Caco-2 (cell line): ENCODE measurements around the gene FCN3. TPM values are rescaled to one million over a fixed set of nuclear protein-coding genes. Genes with fewer than 3 reads are reported as not detected.

Experiments
- BruUV-seq: library from RNA; stranded (reverse); fragments of 400-500 nt; replicated peaks from 2 replicates; lab custom pipeline; 2021; lab: Mats Ljungman, UMichigan
- CTCF ChIA-PET: fragments of 300-600 bp; sonication (Branson Sonifier 250); formaldehyde crosslinking; loops from one replicate; lab custom pipeline; 2022; ENCODE audit warnings: antibody characterized with exemption; lab: Charles Lee
- POLR2A ChIA-PET: fragments of 300-600 bp; sonication (Branson Sonifier 250); formaldehyde crosslinking; loops from one replicate; lab custom pipeline; 2022; ENCODE audit warnings: antibody characterized with exemption; lab: Charles Lee
- DNase-seq, 2 experiments: peaks; one replicate each; pipeline versions ENCODE4 v3.0.0 to v3.0.0-alpha.2; 2020 to 2022
- H3K27me3 ChIP-seq: replicated peaks from 2 replicates; pipeline ENCODE4 v1.6.0; 2011; ENCODE audit warnings: low read length; ENCODE audit not compliant: control insufficient read depth, insufficient read depth
- H3K36me3 ChIP-seq: 2 replicates; pipeline ENCODE4 v1.5.1; 2011; ENCODE audit warnings: low read length; ENCODE audit not compliant: control insufficient read depth, insufficient read depth
- H3K4me1 ChIP-seq: fragments of 250-450 bp; sonication (Bioruptor Pico); 2 replicates; pipeline ENCODE4 v1.5.1; 2020; ENCODE audit warnings: mild to moderate bottlenecking
- H3K4me3 ChIP-seq: 2 replicates; pipeline ENCODE4 v1.5.1; 2011; ENCODE audit warnings: low read depth, mild to moderate bottlenecking, control low read depth, low read length
- H3K9me3 ChIP-seq: fragments of 250-450 bp; sonication (Bioruptor Pico); 2 replicates; pipeline ENCODE4 v1.5.1; 2020; ENCODE audit warnings: mild to moderate bottlenecking, moderate library complexity
- H3K27ac Mint-ChIP-seq: one replicate; pipeline ENCODE4 v1.8.0; 2022; ENCODE audit warnings: mixed read lengths; ENCODE audit not compliant: unreplicated experiment
- H3K27me3 Mint-ChIP-seq: one replicate; pipeline ENCODE4 v1.8.0; 2022; ENCODE audit warnings: mixed read lengths; ENCODE audit not compliant: insufficient read depth, unreplicated experiment
- H3K36me3 Mint-ChIP-seq: one replicate; pipeline ENCODE4 v1.8.0; 2022; ENCODE audit warnings: mild to moderate bottlenecking, mixed read lengths; ENCODE audit not compliant: insufficient read depth, unreplicated experiment
- H3K4me1 Mint-ChIP-seq: one replicate; pipeline ENCODE4 v1.8.0; 2022; ENCODE audit warnings: low read depth, mixed read lengths; ENCODE audit not compliant: unreplicated experiment
- H3K4me3 Mint-ChIP-seq: one replicate; pipeline ENCODE4 v1.8.0; 2022; ENCODE audit warnings: mild to moderate bottlenecking, moderate library complexity, mixed read lengths; ENCODE audit not compliant: unreplicated experiment
- H3K9me3 Mint-ChIP-seq: one replicate; pipeline ENCODE4 v1.8.0; 2022; ENCODE audit warnings: mixed read lengths; ENCODE audit not compliant: unreplicated experiment
- intact Hi-C: fragments of 100-400 bp; cut with micrococcal nuclease; formaldehyde crosslinking; loops from one replicate; pipeline ENCODE4 v1.10.0; 2022; ENCODE audit not compliant: unreplicated experiment
- total RNA-seq: library from RNA; stranded (reverse); gene quantifications from 2 replicates; pipeline ENCODE4 v1.2.3, GENCODE V29; 2022
- TF ChIP-seq, protein P1 (sequence below), 2 experiments: fragments of 200-600 bp in 1 of 2; IDR thresholded peaks; 1 replicate in 1 of 2; 2 replicates in 1 of 2; pipeline versions ENCODE4 v1.5.1 to v1.8.0; 2011 to 2022; ENCODE audit warnings: antibody characterized with exemption in 1 of 2, control low read depth in 1 of 2, inconsistent platforms in 1 of 2, low read depth in 1 of 2, low read length in 1 of 2, mild to moderate bottlenecking in 1 of 2, moderate library complexity in 1 of 2; ENCODE audit not compliant: insufficient read depth in 1 of 2, severe bottlenecking in 1 of 2, unreplicated experiment in 1 of 2

The FCN3 gene
- total RNA-seq, 1 experiment from 2014 or later = not detected

DNA sequence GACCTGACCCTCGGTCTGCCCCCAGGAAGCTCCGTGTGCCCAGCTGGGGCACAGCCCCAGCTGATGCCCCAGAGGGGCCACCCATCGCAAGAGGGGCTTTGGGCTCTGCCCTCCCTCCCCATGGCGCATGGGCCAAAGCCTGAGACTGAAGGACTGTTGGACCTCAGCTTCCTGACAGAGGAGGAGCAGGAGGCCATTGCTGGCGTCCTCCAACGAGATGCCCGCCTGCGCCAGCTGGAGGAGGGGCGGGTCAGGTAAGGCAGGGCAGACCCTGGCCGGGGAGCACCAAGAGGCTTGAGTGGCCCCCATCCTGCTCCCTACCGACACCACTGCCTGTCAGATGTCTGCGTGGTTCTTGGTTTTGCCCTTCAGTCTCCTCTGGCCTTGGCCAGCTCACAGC, 29.4 kb downstream of the FCN3 start:
- Mint-ChIP-seq H3K9me3 (no peaks in the 10 kb centered on the region), H3K36me3 (peaks cover 40% of the 10 kb centered on the region), H3K27me3 (no peaks in the 10 kb centered on the region), H3K27ac (no peak overlapping the region), H3K4me1 (peaks cover 23% of the 10 kb centered on the region), H3K4me3 (no peak overlapping the region)
- H3K27me3 ChIP-seq = no peaks in the 10 kb centered on the region
- ChIA-PET POLR2A (no interaction called here), CTCF (interaction anchor here (1.2 kb wide), 1 partner anchor 13 kb away, joined by 4 read pairs; no protein-coding TSS in a partner anchor)
- TF ChIP-seq, protein P1, sequence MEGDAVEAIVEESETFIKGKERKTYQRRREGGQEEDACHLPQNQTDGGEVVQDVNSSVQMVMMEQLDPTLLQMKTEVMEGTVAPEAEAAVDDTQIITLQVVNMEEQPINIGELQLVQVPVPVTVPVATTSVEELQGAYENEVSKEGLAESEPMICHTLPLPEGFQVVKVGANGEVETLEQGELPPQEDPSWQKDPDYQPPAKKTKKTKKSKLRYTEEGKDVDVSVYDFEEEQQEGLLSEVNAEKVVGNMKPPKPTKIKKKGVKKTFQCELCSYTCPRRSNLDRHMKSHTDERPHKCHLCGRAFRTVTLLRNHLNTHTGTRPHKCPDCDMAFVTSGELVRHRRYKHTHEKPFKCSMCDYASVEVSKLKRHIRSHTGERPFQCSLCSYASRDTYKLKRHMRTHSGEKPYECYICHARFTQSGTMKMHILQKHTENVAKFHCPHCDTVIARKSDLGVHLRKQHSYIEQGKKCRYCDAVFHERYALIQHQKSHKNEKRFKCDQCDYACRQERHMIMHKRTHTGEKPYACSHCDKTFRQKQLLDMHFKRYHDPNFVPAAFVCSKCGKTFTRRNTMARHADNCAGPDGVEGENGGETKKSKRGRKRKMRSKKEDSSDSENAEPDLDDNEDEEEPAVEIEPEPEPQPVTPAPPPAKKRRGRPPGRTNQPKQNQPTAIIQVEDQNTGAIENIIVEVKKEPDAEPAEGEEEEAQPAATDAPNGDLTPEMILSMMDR (IDR thresholded peaks at IDR 0.05; ENCODE audit: insufficient read depth in 1 of 2, low read depth in 1 of 2, low read length in 1 of 2, severe bottlenecking in 1 of 2, unreplicated experiment in 1 of 2) = no peak
- intact Hi-C loops = no loop called here
- no peak overlapping the region for H3K4me3 ChIP-seq
- H3K9me3 ChIP-seq = no peaks in the 10 kb centered on the region
- H3K4me1 ChIP-seq = peaks cover 30% of the 10 kb centered on the region
- BruUV-seq = no TSS peak
- DNase-seq = no peak
- H3K36me3 ChIP-seq = no peaks in the 10 kb centered on the region

DNA sequence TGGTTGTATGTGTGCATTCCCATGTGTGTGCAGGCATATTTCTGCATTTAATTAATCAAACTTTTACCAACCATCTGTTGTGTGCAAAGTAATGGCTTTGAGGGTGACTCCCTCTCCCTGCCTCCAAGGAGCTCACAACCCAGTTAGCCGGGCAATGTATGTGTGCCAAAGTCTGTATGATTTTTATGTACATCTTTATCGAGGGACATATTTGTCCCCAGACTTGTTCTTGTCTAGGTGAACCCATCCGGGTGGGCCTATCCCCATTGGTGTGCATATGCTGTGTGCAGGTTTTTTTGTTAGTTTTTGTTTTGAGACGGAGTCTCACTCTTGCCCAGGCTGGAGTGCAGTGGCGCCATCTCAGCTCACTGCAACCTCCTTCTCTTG, 31.0 kb downstream of the FCN3 start:
- BruUV-seq = no TSS peak
- H3K27ac Mint-ChIP-seq = peak overlapping the region; percentile 39
- peak overlapping the region; percentile 71 for H3K4me3 Mint-ChIP-seq
- H3K36me3 Mint-ChIP-seq = peaks cover 32% of the 10 kb centered on the region
- H3K4me1 Mint-ChIP-seq = peaks cover 35% of the 10 kb centered on the region
- no peaks in the 10 kb centered on the region for H3K9me3 ChIP-seq
- ChIA-PET CTCF (no interaction called here), POLR2A (interaction anchor here (1.2 kb wide), 1 partner anchor 8 kb away, joined by 3 read pairs; no protein-coding TSS in a partner anchor)
- DNase-seq = no peak
- intact Hi-C loops = no loop called here
- H3K4me1 ChIP-seq = peaks cover 26% of the 10 kb centered on the region
- TF ChIP-seq, protein P1 (IDR thresholded peaks at IDR 0.05; ENCODE audit: insufficient read depth in 1 of 2, low read depth in 1 of 2, low read length in 1 of 2, severe bottlenecking in 1 of 2, unreplicated experiment in 1 of 2) = no peak
- no peaks in the 10 kb centered on the region for H3K9me3 Mint-ChIP-seq
- H3K27me3 ChIP-seq = no peaks in the 10 kb centered on the region
- no peaks in the 10 kb centered on the region for H3K36me3 ChIP-seq
- no peaks in the 10 kb centered on the region for H3K27me3 Mint-ChIP-seq
- no peak overlapping the region for H3K4me3 ChIP-seq

DNA sequence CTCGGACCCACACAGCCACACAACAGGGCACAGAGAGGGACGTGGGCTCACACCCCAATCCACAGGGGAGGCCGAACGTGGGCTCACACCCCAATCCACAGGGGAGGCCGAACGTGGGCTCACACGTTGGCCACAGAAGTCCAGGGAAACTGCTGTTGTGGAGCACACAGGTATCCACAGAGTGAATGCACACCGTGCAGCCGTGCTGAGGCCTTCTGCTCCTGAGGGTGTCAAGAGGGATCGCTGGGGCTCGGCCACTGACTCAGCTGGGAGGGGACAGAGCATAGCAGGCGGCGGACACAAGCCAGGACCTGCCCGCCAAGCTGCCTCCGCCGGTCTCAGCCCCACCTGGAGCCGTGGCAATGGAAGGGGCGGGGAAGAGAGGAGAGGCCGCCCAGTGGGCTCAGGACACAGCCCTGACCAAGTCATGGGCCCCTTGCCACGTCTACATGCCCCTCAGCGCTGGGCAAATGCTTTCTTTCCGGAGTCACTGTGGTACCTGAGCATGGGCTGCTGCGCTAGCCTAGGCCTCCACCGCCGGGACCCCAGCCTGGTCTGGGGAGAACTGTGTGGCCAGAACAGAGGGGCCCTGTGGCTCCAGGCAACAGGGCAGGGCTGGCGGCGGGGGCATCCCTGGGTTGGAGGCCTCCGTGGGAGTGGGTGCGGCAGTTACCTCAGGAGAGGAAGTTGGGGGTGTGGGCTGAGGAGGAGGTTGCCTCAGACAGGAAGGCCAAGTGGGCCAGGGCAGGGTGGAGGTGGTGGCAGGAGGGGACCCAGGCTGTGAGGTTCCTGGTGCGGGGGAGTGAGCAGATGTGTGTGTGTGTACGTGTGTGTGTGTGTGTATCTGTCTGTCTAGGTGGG, 31.6 kb downstream of the FCN3 start:
- Histone ChIP-seq H3K27me3 (no peaks in the 10 kb centered on the region), H3K4me3 (no peak overlapping the region; the same call in 1 of the 2 replicates), H3K36me3 (no peaks in the 10 kb centered on the region), H3K9me3 (no peaks in the 10 kb centered on the region), H3K4me1 (peaks cover 26% of the 10 kb centered on the region)
- Mint-ChIP-seq H3K36me3 (peaks cover 32% of the 10 kb centered on the region), H3K9me3 (no peaks in the 10 kb centered on the region), H3K27me3 (no peaks in the 10 kb centered on the region), H3K4me3 (peak overlapping the region; percentile 71), H3K27ac (peak overlapping the region; percentile 76), H3K4me1 (peaks cover 33% of the 10 kb centered on the region)
- intact Hi-C loops = no loop called here
- DNase-seq = peak in 1 of 2 experiments; percentile 52
- no TSS peak for BruUV-seq
- CTCF ChIA-PET = no interaction called here
- POLR2A ChIA-PET = interaction anchor here (1.2 kb wide), 1 partner anchor 9 kb away, joined by 3 read pairs; no protein-coding TSS in a partner anchor
- TF ChIP-seq, protein P1 (IDR thresholded peaks at IDR 0.05; ENCODE audit: insufficient read depth in 1 of 2, low read depth in 1 of 2, low read length in 1 of 2, severe bottlenecking in 1 of 2, unreplicated experiment in 1 of 2) = no peak
